WERI-Rb-1 (cell line): ENCODE data around the gene COL13A1.
A peak's percentile ranks its signal among the peaks of the same experiment; 100 is the strongest.

Experiments
- DNase-seq: peaks from one replicate; pipeline ENCODE4 v3.0.0-alpha.2; 2020
- H3K27ac ChIP-seq: fragments of 250-450 bp; sonication (Bioruptor Pico); 2 replicates; pipeline ENCODE4 v1.5.1; 2020; ENCODE audit warnings: mild to moderate bottlenecking, moderate library complexity
- H3K27me3 ChIP-seq: fragments of 250-450 bp; sonication (Bioruptor Pico); 2 replicates; pipeline ENCODE4 v1.5.1; 2021; ENCODE audit warnings: mild to moderate bottlenecking, low read depth, moderate library complexity; ENCODE audit not compliant: insufficient read depth, severe bottlenecking
- H3K36me3 ChIP-seq: fragments of 250-450 bp; sonication (Bioruptor Pico); 2 replicates; pipeline ENCODE4 v1.5.1; 2020; ENCODE audit warnings: mild to moderate bottlenecking, moderate library complexity
- H3K4me3 ChIP-seq: 2 replicates; pipeline ENCODE4 v1.5.1; 2011; ENCODE audit warnings: low read depth, mild to moderate bottlenecking, control low read depth, low read length
- H3K9me3 ChIP-seq: fragments of 250-450 bp; sonication (Bioruptor Pico); 2 replicates; pipeline ENCODE4 v1.5.1; 2021; ENCODE audit warnings: mild to moderate bottlenecking, moderate library complexity; ENCODE audit not compliant: severe bottlenecking
- CTCF ChIP-seq: IDR thresholded peaks from 2 replicates; pipeline ENCODE4 v1.5.1; 2011; ENCODE audit warnings: low read depth, mild to moderate bottlenecking, control low read depth, inconsistent platforms, low read length

The COL13A1 gene

GRCh38 chr10:69960988-69961880 lies 159.5 kb downstream of the COL13A1 start:
- no peaks in the 10 kb centered on the region for H3K9me3 ChIP-seq
- no peak overlapping the region for H3K4me3 ChIP-seq
- no peaks in the 10 kb centered on the region for H3K36me3 ChIP-seq
- no peaks in the 10 kb centered on the region for H3K27me3 ChIP-seq
- TF ChIP-seq CTCF, result peak; percentile 68
- H3K27ac ChIP-seq, result no peak overlapping the region
- DNase-seq, result no peak

- no peak for TF ChIP-seq CTCF
- H3K27ac ChIP-seq, result no peak overlapping the region
- H3K4me3 ChIP-seq, result no peak overlapping the region
- H3K36me3 ChIP-seq, result no peaks in the 10 kb centered on the region
- no peaks in the 10 kb centered on the region for H3K9me3 ChIP-seq
- H3K27me3 ChIP-seq, result no peaks in the 10 kb centered on the region
- DNase-seq, result no peak
Observed at GRCh38 chr10:69961881-69962745, 160.4 kb downstream of the COL13A1 start.

- no peak overlapping the region for H3K27ac ChIP-seq
- no peaks in the 10 kb centered on the region for H3K9me3 ChIP-seq
- no peak overlapping the region for H3K4me3 ChIP-seq
- no peak for DNase-seq
- no peaks in the 10 kb centered on the region for H3K36me3 ChIP-seq
- no peak for TF ChIP-seq CTCF
- no peaks in the 10 kb centered on the region for H3K27me3 ChIP-seq
Observed at GRCh38 chr10:69962746-69963135, 161.0 kb downstream of the COL13A1 start.

- Histone ChIP-seq H3K27ac (no peak overlapping the region), H3K27me3 (no peaks in the 10 kb centered on the region), H3K9me3 (no peaks in the 10 kb centered on the region), H3K36me3 (no peaks in the 10 kb centered on the region), H3K4me3 (no peak overlapping the region)
- no peak for TF ChIP-seq CTCF
- no peak for DNase-seq
Observed at GRCh38 chr10:69963178-69963834, 161.6 kb downstream of the COL13A1 start.

- DNase-seq, result no peak
- no peak for TF ChIP-seq CTCF
- Histone ChIP-seq H3K9me3 (no peaks in the 10 kb centered on the region), H3K27ac (no peak overlapping the region), H3K27me3 (no peaks in the 10 kb centered on the region), H3K4me3 (no peak overlapping the region), H3K36me3 (no peaks in the 10 kb centered on the region)
Observed at GRCh38 chr10:69963835-69964710, 162.4 kb downstream of the COL13A1 start.
